ENCODE results near the gene ZBTB3.
A peak's percentile ranks its signal among the peaks of the same experiment; 100 is the strongest.

Gene ZBTB3

DNA sequence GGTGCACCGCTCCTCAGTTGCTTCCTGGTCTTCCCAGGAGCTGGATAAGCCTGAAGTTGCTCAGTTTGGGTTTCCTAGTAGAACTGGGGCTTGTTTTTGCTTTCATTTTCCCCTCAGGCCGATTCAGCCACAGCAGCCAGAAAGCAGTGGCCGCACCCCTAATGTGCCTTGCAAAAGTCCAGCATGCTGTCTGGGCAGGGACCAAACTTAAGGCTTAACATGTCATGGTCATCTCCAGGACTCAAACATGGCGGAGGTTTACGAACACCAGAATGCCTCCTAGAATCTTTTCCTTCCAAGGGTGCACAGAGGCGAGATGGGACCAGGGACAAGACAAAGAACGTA, 44.0 kb downstream of the ZBTB3 start:
- TF ChIP-seq, protein P1, sequence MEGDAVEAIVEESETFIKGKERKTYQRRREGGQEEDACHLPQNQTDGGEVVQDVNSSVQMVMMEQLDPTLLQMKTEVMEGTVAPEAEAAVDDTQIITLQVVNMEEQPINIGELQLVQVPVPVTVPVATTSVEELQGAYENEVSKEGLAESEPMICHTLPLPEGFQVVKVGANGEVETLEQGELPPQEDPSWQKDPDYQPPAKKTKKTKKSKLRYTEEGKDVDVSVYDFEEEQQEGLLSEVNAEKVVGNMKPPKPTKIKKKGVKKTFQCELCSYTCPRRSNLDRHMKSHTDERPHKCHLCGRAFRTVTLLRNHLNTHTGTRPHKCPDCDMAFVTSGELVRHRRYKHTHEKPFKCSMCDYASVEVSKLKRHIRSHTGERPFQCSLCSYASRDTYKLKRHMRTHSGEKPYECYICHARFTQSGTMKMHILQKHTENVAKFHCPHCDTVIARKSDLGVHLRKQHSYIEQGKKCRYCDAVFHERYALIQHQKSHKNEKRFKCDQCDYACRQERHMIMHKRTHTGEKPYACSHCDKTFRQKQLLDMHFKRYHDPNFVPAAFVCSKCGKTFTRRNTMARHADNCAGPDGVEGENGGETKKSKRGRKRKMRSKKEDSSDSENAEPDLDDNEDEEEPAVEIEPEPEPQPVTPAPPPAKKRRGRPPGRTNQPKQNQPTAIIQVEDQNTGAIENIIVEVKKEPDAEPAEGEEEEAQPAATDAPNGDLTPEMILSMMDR (conservative IDR thresholded peaks at IDR 0.05): no peak
- peak overlapping the region; percentile 93 for H3K27ac ChIP-seq

DNA sequence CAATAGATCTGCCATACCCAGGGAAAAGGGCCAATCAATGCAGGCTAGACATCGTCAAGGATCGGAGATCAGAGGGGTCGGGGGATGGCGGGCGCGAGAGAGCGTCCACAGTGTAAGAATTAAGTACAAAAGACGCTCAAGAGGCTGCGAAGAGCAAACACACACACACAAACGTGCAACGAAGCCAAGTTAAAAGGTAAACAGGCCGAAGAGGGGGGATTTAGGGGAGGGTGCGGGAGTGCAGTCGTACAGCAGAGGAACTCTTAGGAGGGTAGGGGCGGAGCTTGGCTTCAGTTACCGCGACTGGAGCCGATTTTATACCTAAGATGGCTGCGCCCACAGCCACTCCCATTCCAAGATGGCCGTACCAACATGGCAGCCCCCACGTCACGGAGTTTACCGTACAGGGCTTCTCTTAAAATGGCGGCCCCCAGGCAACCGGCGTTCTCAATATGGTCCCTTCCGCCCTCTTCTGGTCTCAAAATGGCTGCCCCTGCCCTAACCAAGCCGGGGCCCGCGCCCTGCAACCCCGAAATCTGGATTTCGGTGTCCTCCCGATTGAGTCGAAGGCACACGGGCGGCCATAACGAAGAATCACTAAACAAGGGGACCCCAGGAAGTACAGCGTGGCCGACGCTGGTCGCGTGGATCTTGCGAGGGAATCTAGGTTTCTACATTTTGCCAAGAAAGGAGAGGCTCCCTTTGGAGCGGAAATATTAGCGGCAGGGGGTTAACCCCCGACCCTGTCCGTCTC, 44.5 kb downstream of the ZBTB3 start:
- TF ChIP-seq, protein P1 (conservative IDR thresholded peaks at IDR 0.05): no peak
- peak overlapping the region; percentile 93 for H3K27ac ChIP-seq

DNA sequence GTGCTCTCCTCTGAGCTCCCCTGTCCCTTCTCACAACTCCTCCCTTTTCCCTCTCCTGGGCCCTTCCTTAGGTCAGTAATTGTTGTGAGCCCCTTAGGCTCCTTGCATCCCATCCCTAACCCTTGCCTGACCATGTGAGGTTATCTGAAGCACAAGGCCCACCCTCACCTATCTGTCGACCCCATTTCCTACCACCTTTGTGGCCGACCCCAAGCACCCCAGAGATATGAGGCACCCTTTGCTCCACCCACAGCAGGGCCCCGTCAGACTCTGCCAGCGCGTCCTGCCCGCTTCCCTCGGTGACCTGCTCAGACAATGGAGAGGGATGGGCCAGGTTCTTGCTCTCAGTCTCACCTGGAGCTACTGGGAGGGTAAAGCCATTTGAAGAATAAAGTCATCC, 45.2 kb downstream of the ZBTB3 start:
- TF ChIP-seq, protein P1 (conservative IDR thresholded peaks at IDR 0.05): no peak
- H3K27ac ChIP-seq: peak overlapping the region; percentile 93

DNA sequence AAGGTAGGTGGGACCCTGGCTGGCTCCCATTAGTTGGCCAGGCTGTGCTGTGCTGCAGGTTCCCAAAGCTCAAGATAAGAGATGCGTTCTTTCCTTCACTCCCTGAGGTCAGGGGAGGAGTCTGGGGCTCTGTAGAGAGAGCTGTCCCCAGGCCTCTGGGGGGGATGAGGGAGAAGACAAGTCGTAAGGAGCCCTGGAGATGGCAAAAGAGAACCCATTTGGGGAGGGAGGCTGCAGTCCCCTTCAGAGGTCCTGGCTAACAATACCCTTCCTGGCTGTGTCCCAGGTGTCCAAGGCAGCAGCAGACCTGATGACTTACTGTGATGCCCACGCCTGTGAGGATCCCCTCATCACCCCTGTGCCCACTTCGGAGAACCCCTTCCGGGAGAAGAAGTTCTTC, 45.6 kb downstream of the ZBTB3 start:
- TF ChIP-seq, protein P1 (conservative IDR thresholded peaks at IDR 0.05): no peak
- H3K27ac ChIP-seq: peak overlapping the region; percentile 93

DNA sequence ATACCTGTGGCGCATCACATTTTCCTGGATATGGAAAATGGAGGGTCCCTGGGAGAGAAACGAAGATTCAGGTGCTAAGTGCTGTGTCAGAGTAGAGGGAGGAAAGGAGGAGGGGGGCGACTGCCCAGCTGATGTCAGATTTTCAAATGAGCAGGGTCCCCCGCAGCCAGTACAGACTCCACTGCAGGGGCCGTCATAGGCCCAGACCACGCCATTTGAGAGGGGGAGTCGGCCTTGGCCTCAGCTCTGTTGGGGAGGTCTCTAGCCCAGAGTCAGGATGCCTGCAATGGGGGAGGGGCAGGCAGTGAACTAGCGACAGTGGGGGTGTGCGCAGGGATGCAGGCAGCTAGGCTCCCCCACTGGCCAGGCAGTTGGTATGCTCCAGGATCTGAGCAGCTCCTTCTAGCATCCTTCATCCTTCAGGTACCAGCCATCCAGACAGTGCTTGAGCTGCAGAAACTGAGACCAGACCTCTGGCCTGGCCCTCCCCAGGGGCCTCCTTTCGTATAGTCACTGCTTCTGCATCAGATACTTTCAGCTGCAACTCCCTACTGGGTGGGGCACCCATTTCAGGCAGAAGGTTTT, 46.6 kb downstream of the ZBTB3 start, which contains the start of the genes BSCL2 and GNG3:
Gene BSCL2, minus strand, starts transcription at position 148 of the 585 bp plus-strand sequence. CDS start 229 bp downstream, outside the sequence.
Gene GNG3, plus strand, starts transcription at position 400 of the 585 bp plus-strand sequence. CDS start 620 bp downstream, outside the sequence.
- TF ChIP-seq, protein P1 (conservative IDR thresholded peaks at IDR 0.05): no peak
- peak within 1 kb of the TSS; percentile 93 for H3K27ac ChIP-seq

DNA sequence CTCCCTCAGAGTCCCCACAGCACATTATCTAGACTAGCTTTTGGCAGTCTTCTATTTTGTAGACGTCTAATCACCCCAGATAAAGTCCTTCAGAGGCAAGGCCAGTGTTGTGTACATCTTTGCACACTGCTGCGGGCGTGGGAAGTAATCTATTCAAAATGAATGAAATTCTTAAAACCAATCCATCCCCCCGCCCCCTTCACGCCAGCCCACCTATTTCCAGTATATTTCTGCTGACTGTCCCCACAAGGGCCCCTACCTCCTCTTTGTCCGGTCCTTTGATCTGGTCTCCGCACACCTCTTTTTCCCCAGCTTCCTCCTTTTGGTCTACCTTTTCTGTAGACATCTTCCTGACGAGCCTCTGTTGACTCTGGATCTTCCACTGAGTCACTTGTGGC, 47.1 kb downstream of the ZBTB3 start:
- TF ChIP-seq, protein P1 (conservative IDR thresholded peaks at IDR 0.05): no peak

DNA sequence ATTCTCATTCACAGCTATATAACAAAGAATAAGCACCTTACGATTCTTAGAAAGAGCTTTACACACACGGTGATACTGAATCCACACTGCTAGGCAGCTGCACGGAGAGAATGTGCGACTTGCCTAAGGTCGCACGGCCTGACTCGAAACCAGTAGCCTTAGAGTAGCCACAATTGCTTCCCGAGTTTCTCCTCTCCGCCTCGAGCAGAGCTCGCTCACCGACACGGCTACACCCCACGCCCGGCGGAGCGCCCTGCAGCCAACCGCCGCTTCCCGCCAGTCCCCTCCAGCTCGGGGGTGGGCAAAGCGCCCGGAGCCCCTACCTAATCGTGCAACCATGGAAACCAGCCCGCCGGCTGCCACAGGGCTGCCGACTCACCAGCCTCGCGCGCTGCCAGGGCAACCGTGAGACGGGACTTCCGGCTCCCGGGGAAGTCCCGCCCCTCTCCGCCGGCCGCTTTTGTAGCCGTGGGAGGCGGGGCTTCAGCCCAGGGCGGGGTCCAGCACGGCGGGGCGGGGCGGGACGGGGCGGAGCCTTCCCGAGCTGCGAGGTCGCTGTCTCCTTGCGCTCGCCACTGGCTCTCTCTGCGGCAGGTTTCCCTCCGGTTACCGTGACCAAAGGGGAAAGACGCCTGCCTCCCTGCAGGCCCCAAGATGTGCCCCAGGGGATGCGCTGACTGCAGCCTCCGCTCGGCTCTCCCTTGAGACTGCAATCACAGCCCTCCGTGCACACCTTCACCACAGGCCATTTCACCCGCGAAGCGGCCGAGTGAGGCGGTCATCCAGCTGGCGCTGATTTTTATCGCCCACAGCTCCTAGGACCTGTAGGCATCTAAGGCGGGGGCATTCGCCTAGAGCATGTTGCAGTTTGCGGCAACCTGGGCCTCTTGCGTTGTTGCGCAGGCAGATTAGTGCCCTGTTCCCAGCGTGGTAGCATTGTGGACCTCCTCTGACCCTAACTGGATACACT, 47.8 kb downstream of the ZBTB3 start:
- peak overlapping the region; percentile 93 for H3K27ac ChIP-seq

More for the DNA sequence above, 47.1 kb downstream of the ZBTB3 start:
- H3K27ac ChIP-seq: peak overlapping the region; percentile 93

More for the DNA sequence above, 47.8 kb downstream of the ZBTB3 start:
- TF ChIP-seq, protein P1 (conservative IDR thresholded peaks at IDR 0.05): no peak
